OCI-LY7 (cell line): ENCODE measurements around the gene MPDZ. TPM values are rescaled to one million over a fixed set of nuclear protein-coding genes. Genes with fewer than 3 reads are reported as not detected.

ENCODE experiments used
- BruUV-seq: library from RNA; stranded (reverse); fragments of 400-500 nt; replicated peaks from 2 replicates; lab custom pipeline; 2021; lab: Mats Ljungman, UMichigan
- CTCF ChIA-PET: fragments of 300-600 bp; sonication (Branson Sonifier 250); formaldehyde crosslinking; loops from one replicate; lab custom pipeline; 2022; ENCODE audit warnings: antibody characterized with exemption; ENCODE audit not compliant: unreplicated experiment; lab: Charles Lee
- POLR2A ChIA-PET: fragments of 300-600 bp; sonication (Branson Sonifier 250); formaldehyde crosslinking; loops from one replicate; lab custom pipeline; 2022; ENCODE audit warnings: antibody characterized with exemption; lab: Charles Lee
- DNase-seq: peaks from one replicate; pipeline ENCODE4 v3.0.0-alpha.2; 2015; ENCODE audit warnings: low spot score
- H2AFZ ChIP-seq: fragments of 200-600 bp; sonication (generic), shearing (Covaris generic); 2 replicates; pipeline ENCODE4 v1.6.1; 2014; ENCODE audit warnings: mild to moderate bottlenecking, antibody characterized with exemption, low read length, moderate library complexity
- H3K27ac ChIP-seq: fragments of 200-600 bp; sonication (generic); 2 replicates; pipeline ENCODE4 v1.5.1; 2014; ENCODE audit warnings: mixed run types, low read depth, mild to moderate bottlenecking, moderate library complexity, low read length, inconsistent platforms; ENCODE audit not compliant: poor library complexity, severe bottlenecking
- H3K36me3 ChIP-seq: fragments of 200-600 bp; sonication (generic); 2 replicates; pipeline ENCODE4 v1.6.1; 2014; ENCODE audit warnings: mild to moderate bottlenecking, antibody characterized with exemption, low read length, moderate library complexity, mixed read lengths; ENCODE audit not compliant: insufficient read depth
- H3K4me1 ChIP-seq: fragments of 200-600 bp; sonication (generic); 2 replicates; pipeline ENCODE4 v1.5.1; 2014; ENCODE audit warnings: mild to moderate bottlenecking, low read length; ENCODE audit not compliant: insufficient read depth, poor library complexity, severe bottlenecking
- H3K4me2 ChIP-seq: fragments of 200-600 bp; sonication (generic); 2 replicates; pipeline ENCODE4 v1.6.1; 2014; ENCODE audit warnings: mild to moderate bottlenecking, low read length
- H3K4me3 ChIP-seq: fragments of 200-600 bp; sonication (generic); 2 replicates; pipeline ENCODE4 v1.5.1; 2014; ENCODE audit warnings: mild to moderate bottlenecking, low read depth, low read length; ENCODE audit not compliant: poor library complexity, severe bottlenecking
- H3K79me2 ChIP-seq: fragments of 200-600 bp; sonication (generic); 2 replicates; pipeline ENCODE4 v1.6.1; 2016; ENCODE audit warnings: low read depth, mild to moderate bottlenecking, low read length, moderate library complexity, mixed read lengths; ENCODE audit not compliant: insufficient read depth
- H3K9me2 ChIP-seq: fragments of 200-600 bp; sonication (generic); 2 replicates; pipeline ENCODE4 v1.6.1; 2016; ENCODE audit warnings: mild to moderate bottlenecking, low read length, mixed read lengths; ENCODE audit not compliant: insufficient read depth
- H3K9me3 ChIP-seq: fragments of 200-600 bp; sonication (generic); 2 replicates; pipeline ENCODE4 v1.6.1; 2014; ENCODE audit warnings: mild to moderate bottlenecking, mixed run types, low read length, mixed read lengths
- H4K20me1 ChIP-seq: fragments of 200-600 bp; sonication (generic); 2 replicates; pipeline ENCODE4 v1.6.1; 2014; ENCODE audit warnings: mild to moderate bottlenecking, antibody characterized with exemption, low read length, moderate library complexity, mixed read lengths; ENCODE audit not compliant: insufficient read depth
- EZH2phosphoT487 ChIP-seq: fragments of 200-600 bp; sonication (generic); IDR thresholded peaks from 2 replicates; pipeline ENCODE4 v1.6.1; 2018; ENCODE audit warnings: low read depth, borderline replicate concordance, mild to moderate bottlenecking, mixed run types, antibody characterized with exemption, low read length, moderate library complexity, mixed read lengths
- intact Hi-C: fragments of 100-400 bp; cut with micrococcal nuclease; formaldehyde crosslinking; loops from one replicate; pipeline ENCODE4 v1.10.0; 2022; ENCODE audit not compliant: unreplicated experiment
- total RNA-seq, 2 experiments: library from RNA; depleted of rRNA in 1 of 2; stranded (reverse); fragments of >200 nt in 1 of 2; shearing (Covaris generic) in 1 of 2; gene quantifications; 2 replicates each; pipeline ENCODE4 v1.2.3, GENCODE V29; 2014 to 2022
- TF ChIP-seq, protein P1 (sequence below): fragments of 200-600 bp; sonication (generic); conservative IDR thresholded peaks from 2 replicates; pipeline ENCODE4 v1.5.1; 2014; ENCODE audit warnings: mild to moderate bottlenecking, antibody characterized with exemption, low read length, moderate library complexity, mixed read lengths

MPDZ gene
- total RNA-seq, 2 experiments from 2014 or later: not detected

GRCh38 chr9:13281356-13282016, 2.0 kb upstream of the MPDZ start:
- Histone ChIP-seq H3K9me2 (no peaks in the 10 kb centered on the region), H3K9me3 (no peaks in the 10 kb centered on the region), H3K4me1 (no peaks in the 10 kb centered on the region), H2AFZ (no peak overlapping the region), H3K27ac (no peak overlapping the region), H3K4me2 (no peak overlapping the region), H3K79me2 (no peaks in the 10 kb centered on the region), H4K20me1 (no peaks in the 10 kb centered on the region), H3K4me3 (no peak overlapping the region), H3K36me3 (no peaks in the 10 kb centered on the region)
- intact Hi-C loops: no loop called here
- DNase-seq: no peak
- CTCF ChIA-PET: no interaction called here
- POLR2A ChIA-PET: interaction anchor here (0.6 kb wide), 1 partner anchor 39 kb away, joined by 3 read pairs; no protein-coding TSS in a partner anchor
- BruUV-seq: no TSS peak
- no peak for TF ChIP-seq EZH2phosphoT487
- TF ChIP-seq, protein P1, sequence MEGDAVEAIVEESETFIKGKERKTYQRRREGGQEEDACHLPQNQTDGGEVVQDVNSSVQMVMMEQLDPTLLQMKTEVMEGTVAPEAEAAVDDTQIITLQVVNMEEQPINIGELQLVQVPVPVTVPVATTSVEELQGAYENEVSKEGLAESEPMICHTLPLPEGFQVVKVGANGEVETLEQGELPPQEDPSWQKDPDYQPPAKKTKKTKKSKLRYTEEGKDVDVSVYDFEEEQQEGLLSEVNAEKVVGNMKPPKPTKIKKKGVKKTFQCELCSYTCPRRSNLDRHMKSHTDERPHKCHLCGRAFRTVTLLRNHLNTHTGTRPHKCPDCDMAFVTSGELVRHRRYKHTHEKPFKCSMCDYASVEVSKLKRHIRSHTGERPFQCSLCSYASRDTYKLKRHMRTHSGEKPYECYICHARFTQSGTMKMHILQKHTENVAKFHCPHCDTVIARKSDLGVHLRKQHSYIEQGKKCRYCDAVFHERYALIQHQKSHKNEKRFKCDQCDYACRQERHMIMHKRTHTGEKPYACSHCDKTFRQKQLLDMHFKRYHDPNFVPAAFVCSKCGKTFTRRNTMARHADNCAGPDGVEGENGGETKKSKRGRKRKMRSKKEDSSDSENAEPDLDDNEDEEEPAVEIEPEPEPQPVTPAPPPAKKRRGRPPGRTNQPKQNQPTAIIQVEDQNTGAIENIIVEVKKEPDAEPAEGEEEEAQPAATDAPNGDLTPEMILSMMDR: no peak

- TF ChIP-seq EZH2phosphoT487: no peak
- TF ChIP-seq, protein P1: no peak
- H3K9me3 ChIP-seq: no peaks in the 10 kb centered on the region
- H3K79me2 ChIP-seq: no peaks in the 10 kb centered on the region
- no peak overlapping the region for H3K4me2 ChIP-seq
- intact Hi-C loops: no loop called here
- no TSS peak for BruUV-seq
- no peaks in the 10 kb centered on the region for H3K4me1 ChIP-seq
- no peak overlapping the region for H3K4me3 ChIP-seq
- no peaks in the 10 kb centered on the region for H4K20me1 ChIP-seq
- no peaks in the 10 kb centered on the region for H3K9me2 ChIP-seq
- CTCF ChIA-PET: no interaction called here
- no peaks in the 10 kb centered on the region for H3K36me3 ChIP-seq
- POLR2A ChIA-PET: no interaction called here
- H2AFZ ChIP-seq: no peak overlapping the region
- DNase-seq: no peak
- H3K27ac ChIP-seq: no peak overlapping the region
Observed at GRCh38 chr9:13278368-13279246, 885 bp downstream of the MPDZ start.

- no peak for TF ChIP-seq EZH2phosphoT487
- TF ChIP-seq, protein P1: no peak
- intact Hi-C loops: no loop called here
- Histone ChIP-seq H3K36me3 (no peaks in the 10 kb centered on the region), H3K79me2 (no peaks in the 10 kb centered on the region), H3K9me2 (no peaks in the 10 kb centered on the region), H3K9me3 (no peaks in the 10 kb centered on the region), H2AFZ (no peak overlapping the region), H3K4me3 (no peak overlapping the region), H3K4me1 (no peaks in the 10 kb centered on the region), H3K4me2 (no peak overlapping the region), H3K27ac (no peak overlapping the region), H4K20me1 (no peaks in the 10 kb centered on the region)
- ChIA-PET POLR2A (no interaction called here), CTCF (no interaction called here)
- DNase-seq: no peak
- BruUV-seq: no TSS peak
Observed at GRCh38 chr9:13278023-13278367, 1.5 kb downstream of the MPDZ start.
